Panc1 (cell line): Measurements from ENCODE around the gene UPF3A. TPM values are rescaled to one million over a fixed set of nuclear protein-coding genes. Genes with fewer than 3 reads are reported as not detected.

Experiments used
- ATAC-seq: fragments of 200-7000 bp; cut with Tn5 transposase; 2 replicates; pipeline ENCODE4 v1.9.1; 2020; ENCODE audit warnings: mild to moderate bottlenecking, moderate library complexity
- BruUV-seq: library from RNA; stranded (reverse); fragments of 400-500 nt; replicated peaks from 2 replicates; lab custom pipeline; 2021; lab: Mats Ljungman, UMichigan
- CTCF ChIA-PET: fragments of 300-600 bp; sonication (Branson Sonifier 250); formaldehyde crosslinking; loops from one replicate; lab custom pipeline; 2022; ENCODE audit warnings: antibody characterized with exemption; lab: Charles Lee
- POLR2A ChIA-PET: fragments of 300-600 bp; sonication (Branson Sonifier 250); formaldehyde crosslinking; loops from one replicate; lab custom pipeline; 2022; ENCODE audit warnings: antibody characterized with exemption; lab: Charles Lee
- DNase-seq: peaks from one replicate; pipeline ENCODE4 v3.0.0-alpha.2; 2010; ENCODE audit warnings: low read depth, low spot score
- H3K27ac ChIP-seq: 2 replicates; pipeline ENCODE4 v1.5.1; 2011; ENCODE audit warnings: mild to moderate bottlenecking, low read length, inconsistent platforms
- H3K27me3 ChIP-seq: fragments of 200-500 bp; sonication (Bioruptor generic); 2 replicates; pipeline ENCODE4 v1.6.0; 2014; ENCODE audit warnings: low read length, inconsistent platforms; ENCODE audit not compliant: control insufficient read depth, insufficient read depth
- H3K36me3 ChIP-seq: fragments of 200-500 bp; sonication (Bioruptor generic); 2 replicates; pipeline ENCODE4 v1.5.1; 2014; ENCODE audit warnings: inconsistent platforms, mild to moderate bottlenecking, low read length, moderate library complexity; ENCODE audit not compliant: control insufficient read depth, insufficient read depth
- H3K4me1 ChIP-seq: 2 replicates; pipeline ENCODE4 v1.5.1; 2011; ENCODE audit warnings: inconsistent platforms, mild to moderate bottlenecking, low read length, moderate library complexity; ENCODE audit not compliant: control insufficient read depth, insufficient read depth
- H3K4me3 ChIP-seq, 2 experiments: 2 replicates each; pipeline ENCODE4 v1.5.1; 2011 to 2012; ENCODE audit warnings: low read depth in 2 of 2, low read length in 2 of 2, mild to moderate bottlenecking in 2 of 2, inconsistent platforms in 1 of 2, moderate library complexity in 1 of 2
- H3K9me3 ChIP-seq: fragments of 200-500 bp; sonication (Bioruptor generic); 2 replicates; pipeline ENCODE4 v1.5.1; 2014; ENCODE audit warnings: low read depth, mild to moderate bottlenecking, inconsistent platforms, low read length, moderate library complexity; ENCODE audit not compliant: control insufficient read depth, insufficient read depth
- CTCF ChIP-seq: fragments of 450-650 bp; IDR thresholded peaks from 2 replicates; pipeline ENCODE4 v1.5.1; 2017; ENCODE audit warnings: mild to moderate bottlenecking
- POLR2AphosphoS5 ChIP-seq: IDR thresholded peaks from 2 replicates; pipeline ENCODE4 v1.6.1; 2012; ENCODE audit warnings: mild to moderate bottlenecking, low read depth, low read length, moderate library complexity
- SIN3A ChIP-seq: IDR thresholded peaks from 2 replicates; pipeline ENCODE4 v1.6.1; 2012; ENCODE audit warnings: low read depth, mild to moderate bottlenecking, low read length, moderate library complexity, borderline replicate concordance; ENCODE audit not compliant: insufficient read depth
- TCF7L2 ChIP-seq: IDR thresholded peaks from 2 replicates; pipeline ENCODE4 v1.6.1; 2011; ENCODE audit warnings: mild to moderate bottlenecking, low read depth, low read length, inconsistent platforms
- in situ Hi-C: cut with HindIII; loops from 2 replicates; pipeline ENCODE4 v1.10.0; 2016; ENCODE audit warnings: low sequenced_read_pairs, low pct_unique_long_range_greater_than_20kb
- intact Hi-C: fragments of 100-400 bp; cut with micrococcal nuclease; formaldehyde crosslinking; loops from one replicate; pipeline ENCODE4 v1.10.0; 2022; ENCODE audit not compliant: unreplicated experiment
- total RNA-seq: library from RNA; stranded (reverse); gene quantifications from one replicate; pipeline ENCODE4 v1.2.1, GENCODE V29; 2021; ENCODE audit not compliant: unreplicated experiment
- TF ChIP-seq, protein P1 (sequence below), 2 experiments: IDR thresholded peaks; 2 replicates each; pipeline ENCODE4 v1.6.1; 2011 to 2012; ENCODE audit warnings: low read depth in 2 of 2, control low read depth in 1 of 2, low read length in 1 of 2, mild to moderate bottlenecking in 1 of 2, moderate library complexity in 1 of 2; ENCODE audit not compliant: insufficient read depth in 1 of 2

UPF3A gene
- total RNA-seq, 1 experiment from 2014 or later, result 36.3 TPM

GRCh38 chr13:114279146-114279545 is 2.3 kb upstream of the UPF3A start:
- in situ Hi-C loops (no loop called here), intact Hi-C loops (no loop called here)
- TF ChIP-seq SIN3A (no peak), POLR2AphosphoS5 (no peak), CTCF (no peak), TCF7L2 (no peak)
- TF ChIP-seq, protein P1, sequence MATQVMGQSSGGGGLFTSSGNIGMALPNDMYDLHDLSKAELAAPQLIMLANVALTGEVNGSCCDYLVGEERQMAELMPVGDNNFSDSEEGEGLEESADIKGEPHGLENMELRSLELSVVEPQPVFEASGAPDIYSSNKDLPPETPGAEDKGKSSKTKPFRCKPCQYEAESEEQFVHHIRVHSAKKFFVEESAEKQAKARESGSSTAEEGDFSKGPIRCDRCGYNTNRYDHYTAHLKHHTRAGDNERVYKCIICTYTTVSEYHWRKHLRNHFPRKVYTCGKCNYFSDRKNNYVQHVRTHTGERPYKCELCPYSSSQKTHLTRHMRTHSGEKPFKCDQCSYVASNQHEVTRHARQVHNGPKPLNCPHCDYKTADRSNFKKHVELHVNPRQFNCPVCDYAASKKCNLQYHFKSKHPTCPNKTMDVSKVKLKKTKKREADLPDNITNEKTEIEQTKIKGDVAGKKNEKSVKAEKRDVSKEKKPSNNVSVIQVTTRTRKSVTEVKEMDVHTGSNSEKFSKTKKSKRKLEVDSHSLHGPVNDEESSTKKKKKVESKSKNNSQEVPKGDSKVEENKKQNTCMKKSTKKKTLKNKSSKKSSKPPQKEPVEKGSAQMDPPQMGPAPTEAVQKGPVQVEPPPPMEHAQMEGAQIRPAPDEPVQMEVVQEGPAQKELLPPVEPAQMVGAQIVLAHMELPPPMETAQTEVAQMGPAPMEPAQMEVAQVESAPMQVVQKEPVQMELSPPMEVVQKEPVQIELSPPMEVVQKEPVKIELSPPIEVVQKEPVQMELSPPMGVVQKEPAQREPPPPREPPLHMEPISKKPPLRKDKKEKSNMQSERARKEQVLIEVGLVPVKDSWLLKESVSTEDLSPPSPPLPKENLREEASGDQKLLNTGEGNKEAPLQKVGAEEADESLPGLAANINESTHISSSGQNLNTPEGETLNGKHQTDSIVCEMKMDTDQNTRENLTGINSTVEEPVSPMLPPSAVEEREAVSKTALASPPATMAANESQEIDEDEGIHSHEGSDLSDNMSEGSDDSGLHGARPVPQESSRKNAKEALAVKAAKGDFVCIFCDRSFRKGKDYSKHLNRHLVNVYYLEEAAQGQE (IDR thresholded peaks at IDR 0.05; ENCODE audit: insufficient read depth in 1 of 2, low read depth in 2 of 2, low read length in 1 of 2), result no peak
- CTCF ChIA-PET, result no interaction called here
- BruUV-seq, result no TSS peak
- ATAC-seq (no peak), DNase-seq (no peak)
- Histone ChIP-seq H3K4me3 (no peak overlapping the region), H3K9me3 (no peaks in the 10 kb centered on the region), H3K36me3 (no peaks in the 10 kb centered on the region; the same call in 1 of the 2 replicates), H3K27ac (peak overlapping the region; percentile 77), H3K4me1 (peaks cover 16% of the 10 kb centered on the region), H3K27me3 (no peaks in the 10 kb centered on the region)
- POLR2A ChIA-PET, result no interaction called here

DNA sequence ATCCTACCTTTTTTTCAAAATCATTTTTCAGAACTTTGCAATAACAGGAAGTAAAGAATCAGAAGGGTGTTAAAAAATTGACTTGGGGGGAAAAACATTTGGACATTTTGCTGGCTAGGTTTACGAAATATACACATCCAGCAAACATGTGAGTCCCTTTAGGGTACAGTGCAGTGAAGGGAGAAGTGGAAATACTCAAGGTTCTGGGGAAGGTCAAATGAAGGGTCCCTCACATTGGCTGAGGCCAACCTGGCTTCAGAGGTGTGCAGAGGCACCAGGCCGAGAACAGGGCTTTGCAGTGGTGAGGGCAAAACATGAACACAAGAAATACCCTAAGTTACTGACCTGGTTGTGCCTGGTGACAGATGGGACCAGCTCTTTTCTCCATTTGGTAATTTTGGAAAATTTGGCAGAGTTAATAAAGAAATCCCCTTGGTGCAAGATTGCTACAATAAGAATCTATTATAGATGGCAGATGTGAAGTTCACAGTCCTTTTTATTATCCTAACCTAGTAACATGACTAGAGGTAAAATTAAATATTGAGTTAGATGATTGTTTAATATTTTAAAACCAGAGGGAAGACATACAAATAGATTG is 1.5 kb upstream of the UPF3A start:
- no peak for TF ChIP-seq TCF7L2
- TF ChIP-seq, protein P1 (IDR thresholded peaks at IDR 0.05; ENCODE audit: insufficient read depth in 1 of 2, low read depth in 2 of 2, low read length in 1 of 2), result no peak
- no peak overlapping the region for H3K4me3 ChIP-seq
- in situ Hi-C loops (no loop called here), intact Hi-C loops (no loop called here)
- H3K4me1 ChIP-seq, result peaks cover 16% of the 10 kb centered on the region
- DNase-seq (no peak), ATAC-seq (no peak)
- no peaks in the 10 kb centered on the region; the same call in 1 of the 2 replicates for H3K36me3 ChIP-seq
- H3K9me3 ChIP-seq, result no peaks in the 10 kb centered on the region
- H3K27me3 ChIP-seq, result no peaks in the 10 kb centered on the region
- ChIA-PET POLR2A (interaction anchor here (0.6 kb wide), 2 partner anchors 10 to 34 kb away, joined by 3 read pairs; no protein-coding TSS in a partner anchor), CTCF (no interaction called here)
- H3K27ac ChIP-seq, result peak overlapping the region; percentile 77
- BruUV-seq, result no TSS peak
